Right lobe of liver (tissue), 6 donors: ENCODE data around the gene EPHA6. TPM values are rescaled to one million over a fixed set of nuclear protein-coding genes. Genes with fewer than 3 reads are reported as not detected.

ENCODE experiments used
- ATAC-seq, 4 donors: fragments of 200-7000 bp; cut with Tn5 transposase; one replicate each; pipeline ENCODE4 v1.9.1; 2020; ENCODE audit warnings: mild to moderate bottlenecking in 4 of 4, moderate library complexity in 4 of 4
- DNase-seq, 3 donors: peaks; one replicate each; pipeline ENCODE4 v3.0.0-alpha.2; 2020
- H3K27ac ChIP-seq, 3 donors: fragments of 200-600 bp; one replicate each; pipeline ENCODE4 v1.8.0; 2022
- H3K27me3 ChIP-seq, 2 donors: fragments of 200-600 bp; one replicate each; pipeline ENCODE4 v1.8.0; 2022
- H3K36me3 ChIP-seq, 4 donors: fragments of 200-600 bp; sonication (generic) in 1 of 4; one replicate each; pipeline versions ENCODE4 v1.5.1 to v1.8.0; 2017 to 2022; ENCODE audit warnings: control low read depth in 1 of 4
- H3K4me1 ChIP-seq, 4 donors: fragments of 200-600 bp; sonication (generic) in 1 of 4; one replicate each; pipeline versions ENCODE4 v1.5.1 to v1.8.0; 2017 to 2022; ENCODE audit warnings: control low read depth in 1 of 4
- H3K4me3 ChIP-seq, 3 donors: fragments of 200-600 bp; one replicate each; pipeline ENCODE4 v1.8.0; 2022
- H3K9me3 ChIP-seq, 4 donors: fragments of 200-600 bp; sonication (generic) in 1 of 4; one replicate each; pipeline versions ENCODE4 v1.5.1 to v1.8.0; 2017 to 2022; ENCODE audit warnings: control low read depth in 1 of 4
- CTCF ChIP-seq, 4 donors: fragments of 200-600 bp in 3 of 4; fragments of 450-650 bp in 1 of 4; IDR thresholded peaks; one replicate each; pipeline versions ENCODE4 v1.5.1 to v1.8.0; 2016 to 2022; ENCODE audit warnings: antibody characterized with exemption in 4 of 4, mild to moderate bottlenecking in 2 of 4
- POLR2A ChIP-seq: fragments of 450-650 bp; IDR thresholded peaks from one replicate; pipeline ENCODE4 v1.6.1; 2017; ENCODE audit warnings: antibody characterized with exemption, mild to moderate bottlenecking
- WGBS: methylation state at CpG from one replicate; pipeline ENCODE4 v1.1.6; 2018; ENCODE audit warnings: low coverage, low lambda C conversion rate; ENCODE audit not compliant: insufficient coverage; ENCODE audit errors: missing lambda C conversion rate; 5-methylcytosine and 5-hydroxymethylcytosine counted together
- intact Hi-C, 2 donors: fragments of 100-400 bp; cut with DNase I; formaldehyde crosslinking; loops; one replicate each; pipeline versions ENCODE4 v1.11.2 to v1.14.1; 2022
- total RNA-seq, 6 experiments: library from RNA; depleted of rRNA in 2 of 6; stranded (reverse); fragments of >200 nt in 2 of 6; fragmentation: NEBNext Ultra II Directional in 3 of 6; extraction: Animal tissue kit (Norgen Biotek cat#: 25700) in 3 of 6; gene quantifications; one replicate each; pipeline versions ENCODE4 v1.1.0 to v1.2.4, GENCODE V29; 2016 to 2023
- donor health status: DM: no; HTN: yes; CAD: no.
- donor health status: DM: no; HTN: no; CAD: no.
- donor health status: DM: no; HTN: no; CAD: no.
- donor health status: DM: no; HTN: yes; CAD: no.
- donor health status: DM: no; HTN: yes; CAD: no.

Gene EPHA6
- total RNA-seq, 6 experiments from 2014 or later = not detected

GRCh38 chr3:97306226-97306625, 491.8 kb downstream of the EPHA6 start:
- no peak overlapping the region for H3K27ac ChIP-seq
- no peak for ATAC-seq
- DNase-seq = no peak
- no peaks in the 10 kb centered on the region for H3K9me3 ChIP-seq
- WGBS = 44% methylated on average over 1 of the region's 1 CpG
- intact Hi-C loops = no loop called here
- TF ChIP-seq POLR2A (no peak), CTCF (IDR thresholded peaks at IDR 0.05) (no peak)
- H3K27me3 ChIP-seq = no peaks in the 10 kb centered on the region
- no peaks in the 10 kb centered on the region for H3K36me3 ChIP-seq
- H3K4me1 ChIP-seq = no peaks in the 10 kb centered on the region
- no peak overlapping the region for H3K4me3 ChIP-seq

DNA sequence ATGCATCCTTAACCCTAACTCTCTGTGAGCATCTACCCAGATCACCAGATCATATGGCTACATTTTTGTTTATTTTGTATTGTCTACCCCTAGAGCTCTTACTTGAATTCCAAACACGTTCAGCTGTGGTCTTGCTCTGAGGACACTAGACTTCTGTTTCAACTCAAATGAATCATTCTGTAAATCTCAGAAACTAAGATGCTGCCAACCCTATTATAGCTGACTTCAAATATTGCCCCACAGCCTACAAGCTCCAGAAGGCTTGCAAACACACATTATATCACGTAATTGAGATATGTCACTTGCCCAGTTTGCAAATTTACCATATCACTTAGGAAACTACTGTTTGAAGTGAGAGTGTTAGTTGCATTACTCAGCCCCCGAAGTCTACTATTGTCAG, 524.0 kb downstream of the EPHA6 start:
- intact Hi-C loops = no loop called here
- TF ChIP-seq POLR2A (no peak), CTCF (IDR thresholded peaks at IDR 0.05) (no peak)
- ATAC-seq = no peak

DNA sequence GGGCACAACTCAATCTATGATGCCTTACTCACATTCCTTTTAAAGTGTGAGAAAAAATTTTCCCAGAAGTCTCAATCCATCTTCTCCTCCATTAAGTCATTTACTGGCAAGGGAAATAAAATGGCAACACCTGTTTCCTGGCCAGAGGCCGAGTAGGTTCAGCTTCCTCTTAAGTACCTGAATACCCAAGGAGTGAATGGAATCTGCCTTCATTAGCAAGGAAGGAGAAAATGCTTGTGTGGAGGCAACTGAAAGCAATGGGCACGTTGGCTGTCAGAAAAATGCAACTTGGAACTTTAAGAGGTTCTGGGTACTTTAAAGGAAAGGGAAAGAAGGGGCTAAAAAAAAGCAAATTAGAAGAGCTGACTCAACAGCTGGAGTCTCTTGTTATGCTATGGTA, 526.5 kb downstream of the EPHA6 start:
- intact Hi-C loops = no loop called here
- no peaks in the 10 kb centered on the region for H3K9me3 ChIP-seq

More for the DNA sequence above, 524.0 kb downstream of the EPHA6 start:
- H3K27ac ChIP-seq = no peak overlapping the region
- H3K4me1 ChIP-seq = no peaks in the 10 kb centered on the region
- no peaks in the 10 kb centered on the region for H3K27me3 ChIP-seq
- no peaks in the 10 kb centered on the region for H3K36me3 ChIP-seq
- H3K4me3 ChIP-seq = no peak overlapping the region
- H3K9me3 ChIP-seq = no peaks in the 10 kb centered on the region
- 37% methylated on average over 3 of the region's 3 CpGs for WGBS
- DNase-seq = no peak

GRCh38 chr3:97347780-97348179, 533.4 kb downstream of the EPHA6 start:
- H3K9me3 ChIP-seq = no peaks in the 10 kb centered on the region
- no peak overlapping the region for H3K27ac ChIP-seq
- no peak for ATAC-seq
- DNase-seq = no peak
- TF ChIP-seq POLR2A = no peak
- TF ChIP-seq CTCF (IDR thresholded peaks at IDR 0.05) = no peak
- H3K36me3 ChIP-seq = no peaks in the 10 kb centered on the region
- no peaks in the 10 kb centered on the region for H3K27me3 ChIP-seq
- intact Hi-C loops = no loop called here
- 13% methylated on average over 1 of the region's 1 CpG for WGBS
- no peak overlapping the region for H3K4me3 ChIP-seq
- H3K4me1 ChIP-seq = no peaks in the 10 kb centered on the region

More for the DNA sequence above, 526.5 kb downstream of the EPHA6 start:
- Histone ChIP-seq H3K4me3 (no peak overlapping the region), H3K36me3 (no peaks in the 10 kb centered on the region), H3K27me3 (no peaks in the 10 kb centered on the region), H3K4me1 (no peaks in the 10 kb centered on the region), H3K27ac (no peak overlapping the region)
- ATAC-seq = no peak
- no peak for DNase-seq
- no peak for TF ChIP-seq CTCF (IDR thresholded peaks at IDR 0.05)
- no peak for TF ChIP-seq POLR2A
- WGBS = 18% methylated on average over 2 of the region's 2 CpGs

GRCh38 chr3:97350971-97351370, 536.6 kb downstream of the EPHA6 start:
- Histone ChIP-seq H3K36me3 (no peaks in the 10 kb centered on the region), H3K9me3 (no peaks in the 10 kb centered on the region), H3K27ac (no peak overlapping the region), H3K27me3 (no peaks in the 10 kb centered on the region), H3K4me1 (no peaks in the 10 kb centered on the region), H3K4me3 (no peak overlapping the region)
- intact Hi-C loops = no loop called here
- TF ChIP-seq POLR2A (no peak), CTCF (IDR thresholded peaks at IDR 0.05) (no peak)
- DNase-seq (no peak), ATAC-seq (no peak)
- WGBS = 70% methylated on average over 3 of the region's 3 CpGs
